IPS DF 4.7 (cell line): Measurements from ENCODE around the gene ATP8A2.
A peak's percentile ranks its signal among the peaks of the same experiment; 100 is the strongest.

Experiments used
- DNase-seq: peaks from one replicate; pipeline ENCODE4 v3.0.0-alpha.2; 2013; ENCODE audit warnings: low spot score; ENCODE audit errors: extremely low read depth

ATP8A2 gene

GRCh38 chr13:26026211-26026610 is 654.4 kb downstream of the ATP8A2 start:
- DNase-seq = no peak

DNA sequence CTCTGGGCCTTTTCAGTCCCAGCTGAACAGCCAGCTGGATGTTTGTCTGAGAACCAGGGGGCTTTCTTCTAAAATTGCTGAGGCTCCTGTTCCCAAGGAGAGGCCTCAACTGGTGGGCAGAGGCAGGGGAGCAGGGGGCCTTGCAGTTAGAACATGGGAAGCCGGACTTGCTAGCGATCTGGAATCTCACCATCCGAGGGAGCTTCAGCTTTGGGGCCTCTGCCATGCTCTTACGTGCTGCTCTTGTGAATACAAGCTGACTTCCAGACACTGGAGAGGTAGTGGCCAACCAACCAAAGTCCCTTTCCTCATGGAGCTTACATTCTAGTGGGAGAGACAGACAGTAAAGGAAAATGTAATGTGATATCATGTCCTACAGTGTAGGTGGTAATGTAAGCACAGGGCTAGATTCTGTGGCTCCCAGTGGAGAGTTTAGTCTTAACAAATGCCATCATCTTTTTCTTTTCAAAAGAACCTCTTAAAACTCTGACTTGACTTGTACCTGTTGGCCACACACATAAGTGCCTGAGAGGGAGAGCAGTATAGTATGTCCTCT is 657.9 kb downstream of the ATP8A2 start:
- no peak for DNase-seq

DNA sequence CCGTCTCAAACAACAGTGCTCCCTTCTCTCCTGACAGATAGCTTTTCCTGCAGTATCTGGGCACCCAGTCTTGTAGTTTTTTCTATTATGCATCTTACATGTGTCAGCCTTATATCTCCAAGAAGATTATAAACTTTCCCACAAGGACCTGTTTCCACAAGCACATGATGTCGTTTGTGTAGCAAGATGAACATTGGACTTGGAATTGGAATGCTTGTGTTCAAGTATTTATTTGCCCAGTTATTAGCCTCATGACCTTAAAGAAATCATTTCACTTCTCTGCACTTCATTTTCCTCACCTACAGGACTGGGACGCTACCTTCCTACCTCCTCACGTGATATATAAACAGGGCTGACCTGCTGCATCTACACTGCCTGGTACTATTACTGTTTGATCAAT is 658.6 kb downstream of the ATP8A2 start:
- no peak for DNase-seq

DNA sequence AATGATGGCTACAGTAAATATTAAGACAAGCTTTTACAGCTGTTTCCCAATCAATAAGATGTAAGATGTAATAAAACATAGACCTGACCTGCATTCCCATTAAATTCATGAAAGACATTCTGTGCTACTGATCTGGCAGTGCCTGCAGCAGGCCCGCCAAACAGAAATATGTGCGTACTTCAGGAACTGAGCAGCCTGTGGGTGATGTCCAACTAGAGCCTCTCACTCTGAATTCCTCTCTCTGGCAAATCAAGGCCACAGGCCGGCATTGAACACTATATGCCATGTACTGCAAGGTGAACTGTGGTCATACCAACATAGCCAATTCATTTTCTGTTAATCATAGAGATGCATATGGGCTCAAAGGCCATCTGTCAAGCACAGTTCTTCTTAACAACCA is 662.2 kb downstream of the ATP8A2 start:
- DNase-seq = no peak

GRCh38 chr13:26036383-26036782 is 664.6 kb downstream of the ATP8A2 start:
- DNase-seq = no peak

DNA sequence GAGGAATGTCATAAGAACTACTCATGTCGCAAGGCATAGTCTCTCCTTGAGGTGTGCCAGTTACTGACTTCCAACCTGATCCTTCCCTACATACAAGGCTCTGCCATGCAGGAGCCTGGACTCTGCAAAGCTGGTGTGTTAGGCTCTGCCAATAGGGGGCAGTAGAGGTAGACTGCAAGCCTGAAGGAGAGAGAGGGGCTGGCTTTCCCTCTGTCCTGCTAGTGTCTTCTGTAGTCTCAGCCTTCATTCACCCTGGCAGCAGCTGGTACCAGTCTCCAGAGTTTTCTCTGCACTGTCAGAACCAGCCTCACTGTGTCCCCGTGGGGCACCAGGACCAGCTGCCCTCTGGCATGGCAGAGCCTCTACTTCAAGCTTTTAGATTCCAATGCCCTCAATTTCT is 665.5 kb downstream of the ATP8A2 start:
- peak; percentile 66 for DNase-seq

- DNase-seq = no peak
Measured at GRCh38 chr13:26038931-26039475, 667.2 kb downstream of the ATP8A2 start.

GRCh38 chr13:26041444-26041843 is 669.7 kb downstream of the ATP8A2 start:
- DNase-seq = no peak

GRCh38 chr13:26042785-26043184 is 671.0 kb downstream of the ATP8A2 start:
- DNase-seq = no peak

DNA sequence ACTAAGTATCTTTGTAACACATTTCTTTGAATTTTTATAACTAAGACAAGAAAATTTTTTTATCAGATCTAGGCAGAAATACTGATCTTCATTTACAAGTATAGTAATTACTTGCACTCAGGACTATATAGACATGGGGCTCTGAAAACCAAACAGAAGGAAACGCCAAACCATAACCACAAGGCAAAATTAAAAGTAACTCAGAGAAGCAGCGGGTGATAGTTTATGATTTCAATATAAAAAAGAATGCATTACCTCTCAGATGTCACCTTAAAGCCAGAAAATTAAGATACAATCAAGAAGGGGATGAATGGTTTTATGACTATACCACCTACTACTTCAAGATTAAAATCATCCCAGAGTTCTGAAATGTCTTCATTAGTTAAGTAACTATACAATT is 673.4 kb downstream of the ATP8A2 start:
- no peak for DNase-seq

DNA sequence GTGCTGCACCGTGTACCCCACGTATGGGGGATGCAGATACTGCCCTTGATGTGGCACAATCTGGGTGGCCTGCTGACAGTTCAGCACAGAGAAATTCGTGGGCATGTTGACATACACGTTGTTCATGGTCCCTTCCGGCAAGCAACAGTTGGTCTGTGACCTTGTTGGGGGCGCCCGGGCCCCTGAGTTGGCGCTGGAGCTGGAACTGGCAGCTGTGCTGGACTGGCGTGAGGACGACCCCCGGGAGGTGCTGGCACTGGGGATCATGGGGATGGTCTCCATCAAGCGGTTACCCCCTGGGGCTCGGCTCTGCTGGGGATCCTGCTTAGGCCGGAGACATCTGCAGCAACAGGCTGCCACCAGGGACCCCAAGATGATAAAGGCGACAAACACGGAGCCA is 674.9 kb downstream of the ATP8A2 start:
- no peak for DNase-seq

DNA sequence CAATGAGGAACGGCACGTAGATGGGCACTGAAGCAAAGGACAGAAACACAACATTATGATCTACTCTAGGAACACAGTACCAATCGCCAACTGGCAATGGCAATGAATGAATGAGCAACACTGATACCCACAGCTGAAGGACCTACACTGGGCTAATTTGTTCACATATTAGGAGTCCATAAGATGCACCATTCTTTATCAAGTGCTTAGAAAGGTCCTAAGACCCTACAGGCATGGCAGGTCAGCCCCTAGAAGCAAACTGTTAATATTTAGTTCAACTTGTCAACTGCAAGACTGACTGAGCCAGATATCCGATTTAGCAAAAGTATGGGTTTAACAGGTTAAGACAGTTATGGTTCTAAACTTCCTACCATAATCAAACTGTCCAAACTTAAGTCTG is 675.3 kb downstream of the ATP8A2 start:
- no peak for DNase-seq

DNA sequence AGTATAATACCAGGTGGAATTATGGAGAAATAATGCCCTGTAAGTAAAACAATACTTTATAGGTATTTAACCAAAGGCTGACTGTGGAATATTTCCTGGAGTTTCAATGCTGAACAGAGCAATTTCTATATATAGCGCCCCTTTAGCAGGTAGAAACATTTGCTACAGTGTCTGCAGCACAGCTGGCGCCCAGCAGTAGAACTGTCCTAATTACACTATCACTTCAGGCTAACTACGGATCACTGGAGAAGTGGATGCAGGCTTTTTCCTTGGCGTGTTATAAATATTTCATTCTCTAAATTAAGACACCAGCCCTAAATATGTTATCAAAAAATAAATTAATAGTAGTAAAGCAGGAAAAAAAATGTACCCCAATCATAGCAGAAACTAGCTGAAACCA is 677.0 kb downstream of the ATP8A2 start:
- no peak for DNase-seq

- no peak for DNase-seq
Measured at GRCh38 chr13:26050568-26051230, 678.9 kb downstream of the ATP8A2 start.

- DNase-seq = no peak
Measured at GRCh38 chr13:26051231-26051656, 679.5 kb downstream of the ATP8A2 start.

GRCh38 chr13:26051657-26052311 is 680.0 kb downstream of the ATP8A2 start, which contains the start of gene SHISA2:
SHISA2 (minus strand) TSS chr13:26052016; CDS start chr13:26050975, 1,041 bp downstream.
- DNase-seq = no peak

GRCh38 chr13:26052337-26052736 is 680.6 kb downstream of the ATP8A2 start:
- DNase-seq = no peak

- no peak for DNase-seq
Measured at GRCh38 chr13:26053418-26053980, 681.7 kb downstream of the ATP8A2 start.

- DNase-seq = no peak
Measured at GRCh38 chr13:26054896-26055295, 683.1 kb downstream of the ATP8A2 start.

DNA sequence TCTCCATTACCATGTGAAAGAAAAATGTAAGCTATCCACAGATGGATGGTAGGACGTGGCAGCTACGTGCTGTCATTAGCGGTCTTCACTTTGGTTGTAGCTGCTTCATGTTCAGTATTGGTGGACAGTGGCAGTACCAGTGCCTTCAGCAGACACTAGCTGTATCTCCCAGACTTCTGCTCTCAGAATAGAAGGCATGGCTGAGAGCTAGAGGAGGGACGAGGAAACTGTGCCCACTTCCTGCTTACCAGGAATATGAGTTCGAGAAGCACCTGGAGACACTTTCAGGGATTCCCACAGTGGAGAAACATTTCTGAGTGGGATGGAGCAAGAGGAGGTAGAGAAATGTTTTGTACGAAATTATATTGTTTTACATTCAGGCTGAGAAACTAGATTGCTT is 686.9 kb downstream of the ATP8A2 start:
- no peak for DNase-seq

DNA sequence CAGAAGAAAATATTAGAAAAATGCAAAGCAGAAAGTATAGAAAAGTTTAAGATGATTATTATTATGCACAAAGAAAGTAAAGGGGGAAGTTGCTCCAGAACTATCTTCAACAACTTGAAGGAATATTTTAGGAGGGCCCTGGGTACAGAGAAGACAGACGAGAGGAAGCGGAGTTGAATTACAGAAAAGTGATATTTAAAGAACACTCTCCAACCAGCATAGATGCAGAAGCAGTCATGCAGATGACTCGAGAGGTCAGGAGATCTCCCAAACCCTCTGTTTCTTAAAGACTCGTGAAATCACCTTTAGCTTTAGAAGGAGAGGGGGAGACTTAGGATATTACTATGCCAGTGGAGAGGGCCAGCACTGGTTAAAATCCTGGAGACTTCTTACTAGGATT is 688.6 kb downstream of the ATP8A2 start:
- no peak for DNase-seq

- DNase-seq = no peak
Measured at GRCh38 chr13:26061256-26061655, 689.5 kb downstream of the ATP8A2 start.
